Measurements from ENCODE around the gene ERG28. TPM values are rescaled to one million over a fixed set of nuclear protein-coding genes. Genes with fewer than 3 reads are reported as not detected.

The ERG28 gene
- total and polyA plus RNA-seq, 2 experiments from 2014 or later = 27.9 to 95.1 TPM

DNA sequence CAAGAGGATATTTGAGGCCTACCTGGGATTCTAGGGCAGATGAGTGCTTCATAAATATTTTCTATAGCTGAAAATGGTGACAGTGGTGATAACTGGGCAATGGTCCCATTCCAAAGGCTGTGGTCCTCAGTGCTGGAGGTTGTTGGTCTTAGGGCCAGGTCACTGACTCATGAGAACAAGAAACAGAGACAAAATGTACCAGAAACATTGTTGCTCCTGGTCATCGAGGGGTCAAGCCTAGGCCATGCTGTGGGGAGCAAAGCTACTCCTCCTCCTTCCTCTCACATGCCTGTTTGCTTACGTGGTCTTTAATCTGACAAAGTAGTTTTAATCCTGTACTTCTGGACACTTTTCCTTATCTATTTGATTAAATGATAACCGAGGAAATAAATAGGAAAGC lies 33.8 kb downstream of the ERG28 start:
- no peaks in the 10 kb centered on the region for H3K9me3 Mint-ChIP-seq
- no peak overlapping the region for H3K4me2 ChIP-seq
- H3K27ac Mint-ChIP-seq = no peak overlapping the region
- peaks cover 9% of the 10 kb centered on the region; the same call in 1 of the 2 replicates for H3K9me2 ChIP-seq (ENCODE audit: insufficient read depth)
- no peaks in the 10 kb centered on the region for H3K79me2 ChIP-seq (replicated peaks; ENCODE audit: insufficient read depth)
- H3F3A ChIP-seq (replicated peaks; ENCODE audit: low read depth) = peaks cover 5% of the 10 kb centered on the region; the same call in 1 of the 2 replicates
- H3K4me1 Mint-ChIP-seq = peaks cover 30% of the 10 kb centered on the region
- H3K4me1 ChIP-seq (ENCODE audit: insufficient read depth) = peaks cover 20% of the 10 kb centered on the region
- DNase-seq (ENCODE audit: low spot score) = no peak
- no peak for ATAC-seq
- no peak for TF ChIP-seq REST (IDR thresholded peaks at IDR 0.05; ENCODE audit: unreplicated experiment)
- no peak for TF ChIP-seq CREB1 (CRISPR knock-in tag; IDR thresholded peaks at IDR 0.05; ENCODE audit: low read depth)
- no peak for TF ChIP-seq JUNB (IDR thresholded peaks at IDR 0.05; ENCODE audit: unreplicated experiment)
- no peak for TF ChIP-seq ZNF331 (CRISPR knock-in tag; IDR thresholded peaks at IDR 0.05; ENCODE audit: low read depth)
- no peak for TF ChIP-seq EZH2 (IDR thresholded peaks at IDR 0.05; ENCODE audit: low read depth, unreplicated experiment)
- TF ChIP-seq, protein P1, sequence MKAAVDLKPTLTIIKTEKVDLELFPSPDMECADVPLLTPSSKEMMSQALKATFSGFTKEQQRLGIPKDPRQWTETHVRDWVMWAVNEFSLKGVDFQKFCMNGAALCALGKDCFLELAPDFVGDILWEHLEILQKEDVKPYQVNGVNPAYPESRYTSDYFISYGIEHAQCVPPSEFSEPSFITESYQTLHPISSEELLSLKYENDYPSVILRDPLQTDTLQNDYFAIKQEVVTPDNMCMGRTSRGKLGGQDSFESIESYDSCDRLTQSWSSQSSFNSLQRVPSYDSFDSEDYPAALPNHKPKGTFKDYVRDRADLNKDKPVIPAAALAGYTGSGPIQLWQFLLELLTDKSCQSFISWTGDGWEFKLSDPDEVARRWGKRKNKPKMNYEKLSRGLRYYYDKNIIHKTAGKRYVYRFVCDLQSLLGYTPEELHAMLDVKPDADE (IDR thresholded peaks at IDR 0.05) = no peak
- TF ChIP-seq ZNF114 (CRISPR knock-in tag; IDR thresholded peaks at IDR 0.05) = no peak
- TF ChIP-seq, protein P2, sequence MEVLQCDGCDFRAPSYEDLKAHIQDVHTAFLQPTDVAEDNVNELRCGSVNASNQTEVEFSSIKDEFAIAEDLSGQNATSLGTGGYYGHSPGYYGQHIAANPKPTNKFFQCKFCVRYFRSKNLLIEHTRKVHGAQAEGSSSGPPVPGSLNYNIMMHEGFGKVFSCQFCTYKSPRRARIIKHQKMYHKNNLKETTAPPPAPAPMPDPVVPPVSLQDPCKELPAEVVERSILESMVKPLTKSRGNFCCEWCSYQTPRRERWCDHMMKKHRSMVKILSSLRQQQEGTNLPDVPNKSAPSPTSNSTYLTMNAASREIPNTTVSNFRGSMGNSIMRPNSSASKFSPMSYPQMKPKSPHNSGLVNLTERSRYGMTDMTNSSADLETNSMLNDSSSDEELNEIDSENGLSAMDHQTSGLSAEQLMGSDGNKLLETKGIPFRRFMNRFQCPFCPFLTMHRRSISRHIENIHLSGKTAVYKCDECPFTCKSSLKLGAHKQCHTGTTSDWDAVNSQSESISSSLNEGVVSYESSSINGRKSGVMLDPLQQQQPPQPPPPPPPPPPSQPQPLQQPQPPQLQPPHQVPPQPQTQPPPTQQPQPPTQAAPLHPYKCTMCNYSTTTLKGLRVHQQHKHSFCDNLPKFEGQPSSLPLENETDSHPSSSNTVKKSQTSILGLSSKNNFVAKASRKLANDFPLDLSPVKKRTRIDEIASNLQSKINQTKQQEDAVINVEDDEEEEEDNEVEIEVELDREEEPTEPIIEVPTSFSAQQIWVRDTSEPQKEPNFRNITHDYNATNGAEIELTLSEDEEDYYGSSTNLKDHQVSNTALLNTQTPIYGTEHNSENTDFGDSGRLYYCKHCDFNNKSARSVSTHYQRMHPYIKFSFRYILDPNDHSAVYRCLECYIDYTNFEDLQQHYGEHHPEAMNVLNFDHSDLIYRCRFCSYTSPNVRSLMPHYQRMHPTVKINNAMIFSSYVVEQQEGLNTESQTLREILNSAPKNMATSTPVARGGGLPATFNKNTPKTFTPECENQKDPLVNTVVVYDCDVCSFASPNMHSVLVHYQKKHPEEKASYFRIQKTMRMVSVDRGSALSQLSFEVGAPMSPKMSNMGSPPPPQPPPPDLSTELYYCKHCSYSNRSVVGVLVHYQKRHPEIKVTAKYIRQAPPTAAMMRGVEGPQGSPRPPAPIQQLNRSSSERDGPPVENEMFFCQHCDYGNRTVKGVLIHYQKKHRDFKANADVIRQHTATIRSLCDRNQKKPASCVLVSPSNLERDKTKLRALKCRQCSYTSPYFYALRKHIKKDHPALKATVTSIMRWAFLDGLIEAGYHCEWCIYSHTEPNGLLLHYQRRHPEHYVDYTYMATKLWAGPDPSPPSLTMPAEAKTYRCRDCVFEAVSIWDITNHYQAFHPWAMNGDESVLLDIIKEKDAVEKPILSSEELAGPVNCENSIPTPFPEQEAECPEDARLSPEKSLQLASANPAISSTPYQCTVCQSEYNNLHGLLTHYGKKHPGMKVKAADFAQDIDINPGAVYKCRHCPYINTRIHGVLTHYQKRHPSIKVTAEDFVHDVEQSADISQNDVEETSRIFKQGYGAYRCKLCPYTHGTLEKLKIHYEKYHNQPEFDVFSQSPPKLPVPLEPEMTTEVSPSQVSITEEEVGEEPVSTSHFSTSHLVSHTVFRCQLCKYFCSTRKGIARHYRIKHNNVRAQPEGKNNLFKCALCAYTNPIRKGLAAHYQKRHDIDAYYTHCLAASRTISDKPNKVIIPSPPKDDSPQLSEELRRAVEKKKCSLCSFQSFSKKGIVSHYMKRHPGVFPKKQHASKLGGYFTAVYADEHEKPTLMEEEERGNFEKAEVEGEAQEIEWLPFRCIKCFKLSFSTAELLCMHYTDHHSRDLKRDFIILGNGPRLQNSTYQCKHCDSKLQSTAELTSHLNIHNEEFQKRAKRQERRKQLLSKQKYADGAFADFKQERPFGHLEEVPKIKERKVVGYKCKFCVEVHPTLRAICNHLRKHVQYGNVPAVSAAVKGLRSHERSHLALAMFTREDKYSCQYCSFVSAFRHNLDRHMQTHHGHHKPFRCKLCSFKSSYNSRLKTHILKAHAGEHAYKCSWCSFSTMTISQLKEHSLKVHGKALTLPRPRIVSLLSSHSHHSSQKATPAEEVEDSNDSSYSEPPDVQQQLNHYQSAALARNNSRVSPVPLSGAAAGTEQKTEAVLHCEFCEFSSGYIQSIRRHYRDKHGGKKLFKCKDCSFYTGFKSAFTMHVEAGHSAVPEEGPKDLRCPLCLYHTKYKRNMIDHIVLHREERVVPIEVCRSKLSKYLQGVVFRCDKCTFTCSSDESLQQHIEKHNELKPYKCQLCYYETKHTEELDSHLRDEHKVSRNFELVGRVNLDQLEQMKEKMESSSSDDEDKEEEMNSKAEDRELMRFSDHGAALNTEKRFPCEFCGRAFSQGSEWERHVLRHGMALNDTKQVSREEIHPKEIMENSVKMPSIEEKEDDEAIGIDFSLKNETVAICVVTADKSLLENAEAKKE (CRISPR knock-in tag; IDR thresholded peaks at IDR 0.05) = no peak
- TF ChIP-seq NANOG (IDR thresholded peaks at IDR 0.05; ENCODE audit: borderline replicate concordance) = no peak
- TF ChIP-seq EZH2phosphoT487 (IDR thresholded peaks at IDR 0.05; ENCODE audit: unreplicated experiment) = no peak
- peaks cover 3% of the 10 kb centered on the region; the same call in 1 of the 3 replicates for H3K36me3 Mint-ChIP-seq (ENCODE audit: low read depth)
- no peak overlapping the region for H3K4me3 Mint-ChIP-seq
- H4K20me1 ChIP-seq (replicated peaks; ENCODE audit: insufficient read depth) = no peaks in the 10 kb centered on the region
- no peak overlapping the region for H3K27ac ChIP-seq (ENCODE audit: low read depth)
- no peak overlapping the region for H2AFZ ChIP-seq
- peaks cover 5% of the 10 kb centered on the region for H3K27me3 Mint-ChIP-seq (ENCODE audit: insufficient read depth, low read depth, poor library complexity)
- no peaks in the 10 kb centered on the region for H3K27me3 ChIP-seq (ENCODE audit: insufficient read depth)
- no peaks in the 10 kb centered on the region for H3K36me3 ChIP-seq (ENCODE audit: insufficient read depth)
- no peak overlapping the region for H3K4me3 ChIP-seq

Measured in GM23338 (cell line).